Smooth muscle cell (in vitro differentiated cells): Measurements from ENCODE around the gene CNKSR3. TPM values are rescaled to one million over a fixed set of nuclear protein-coding genes. Genes with fewer than 3 reads are reported as not detected.

Source experiments
- DNase-seq: peaks from one replicate; lab custom pipeline; 2025; ENCODE audit not compliant: unreplicated experiment; lab: John Stamatoyannopoulos, UW
- H2AFZ ChIP-seq: fragments of 200-600 bp; sonication (generic); 2 replicates; pipeline ENCODE4 v1.6.0; 2016; ENCODE audit warnings: antibody characterized with exemption, low read depth, mild to moderate bottlenecking
- H3F3A ChIP-seq: fragments of 200-600 bp; sonication (generic); 2 replicates; pipeline ENCODE4 v1.6.0; 2017; ENCODE audit warnings: antibody characterized with exemption, low read depth
- H3K27ac ChIP-seq: fragments of 200-600 bp; sonication (generic); 2 replicates; pipeline ENCODE4 v1.5.1; 2016; ENCODE audit warnings: low read depth, mild to moderate bottlenecking
- H3K27me3 ChIP-seq: fragments of 200-600 bp; sonication (generic); 2 replicates; pipeline ENCODE4 v1.6.1; 2016; ENCODE audit warnings: low read depth, mild to moderate bottlenecking
- H3K36me3 ChIP-seq: fragments of 200-600 bp; sonication (generic); 2 replicates; pipeline ENCODE4 v1.5.1; 2016; ENCODE audit warnings: low read depth
- H3K4me1 ChIP-seq: fragments of 200-600 bp; sonication (generic); 2 replicates; pipeline ENCODE4 v1.5.1; 2016; ENCODE audit warnings: low read depth
- H3K4me2 ChIP-seq: fragments of 200-600 bp; sonication (generic); 2 replicates; pipeline ENCODE4 v1.6.0; 2016; ENCODE audit warnings: mild to moderate bottlenecking
- H3K4me3 ChIP-seq: fragments of 200-600 bp; sonication (generic); 2 replicates; pipeline ENCODE4 v1.5.1; 2016; ENCODE audit warnings: mild to moderate bottlenecking
- H3K79me2 ChIP-seq: fragments of 200-600 bp; sonication (generic); 2 replicates; pipeline ENCODE4 v1.6.0; 2016; ENCODE audit warnings: low read depth, mild to moderate bottlenecking
- H3K9ac ChIP-seq: fragments of 200-600 bp; sonication (generic); 2 replicates; pipeline ENCODE4 v1.6.0; 2016; ENCODE audit warnings: low read depth
- H3K9me3 ChIP-seq: fragments of 200-600 bp; sonication (generic); replicated peaks from 2 replicates; pipeline ENCODE4 v1.5.1; 2016; ENCODE audit warnings: low read depth
- H4K20me1 ChIP-seq: fragments of 200-600 bp; sonication (generic); 2 replicates; pipeline ENCODE4 v1.6.0; 2016; ENCODE audit warnings: low read depth
- CTCF ChIP-seq: fragments of 200-600 bp; sonication (generic); IDR thresholded peaks from 2 replicates; pipeline ENCODE4 v1.5.1; 2017; ENCODE audit warnings: borderline replicate concordance, mild to moderate bottlenecking, antibody characterized with exemption; ENCODE audit not compliant: insufficient read depth, poor library complexity, severe bottlenecking
- WGBS: methylation state at CpG from one replicate; pipeline ENCODE4 v1.1.7; 2016; ENCODE audit warnings: low lambda C conversion rate; 5-methylcytosine and 5-hydroxymethylcytosine counted together
- polyA plus RNA-seq: library from polyadenylated mRNA; unstranded; fragments of >200 nt; fragmentation: Nextera tagmentation; extraction: Ambion mirVana; gene quantifications from 2 replicates; pipeline ENCODE4 v1.2.1, GENCODE V29; 2016
- total RNA-seq: library from RNA; depleted of rRNA; stranded (reverse); fragments of >200 nt; gene quantifications from 2 replicates; pipeline ENCODE4 v1.2.3, GENCODE V29; 2014

Gene CNKSR3
- total and polyA plus RNA-seq, 2 experiments from 2014 or later, result 5.0 to 5.5 TPM

GRCh38 chr6:154356113-154356512, 154.4 kb downstream of the CNKSR3 start:
- Histone ChIP-seq H3K79me2 (no peaks in the 10 kb centered on the region), H3F3A (no peaks in the 10 kb centered on the region), H3K4me1 (no peaks in the 10 kb centered on the region), H3K4me3 (no peak overlapping the region), H2AFZ (no peak overlapping the region), H3K4me2 (no peak overlapping the region), H3K36me3 (no peaks in the 10 kb centered on the region), H3K27ac (no peak overlapping the region), H3K9me3 (no peaks in the 10 kb centered on the region), H3K9ac (no peak overlapping the region), H4K20me1 (no peaks in the 10 kb centered on the region), H3K27me3 (no peaks in the 10 kb centered on the region)
- DNase-seq, result no peak
- 95% methylated on average over 2 of the region's 2 CpGs for WGBS
- no peak for TF ChIP-seq CTCF

- Histone ChIP-seq H3K27me3 (no peaks in the 10 kb centered on the region), H3K27ac (no peak overlapping the region)
Observed at GRCh38 chr6:154354265-154354777, 156.2 kb downstream of the CNKSR3 start.

GRCh38 chr6:154353626-154354025, 156.9 kb downstream of the CNKSR3 start:
- no peaks in the 10 kb centered on the region for H3K9me3 ChIP-seq
- no peak overlapping the region for H3K9ac ChIP-seq
- 91% methylated on average over 1 of the region's 1 CpG for WGBS
- H2AFZ ChIP-seq, result no peak overlapping the region
- H3K4me2 ChIP-seq, result no peak overlapping the region
- no peaks in the 10 kb centered on the region for H3K27me3 ChIP-seq
- no peak for TF ChIP-seq CTCF
- no peak overlapping the region for H3K4me3 ChIP-seq
- H3F3A ChIP-seq, result no peaks in the 10 kb centered on the region
- no peak overlapping the region for H3K27ac ChIP-seq
- no peaks in the 10 kb centered on the region for H3K36me3 ChIP-seq
- H3K4me1 ChIP-seq, result no peaks in the 10 kb centered on the region
- H3K79me2 ChIP-seq, result no peaks in the 10 kb centered on the region
- no peaks in the 10 kb centered on the region for H4K20me1 ChIP-seq
- no peak for DNase-seq

More at GRCh38 chr6:154354265-154354777, 156.2 kb downstream of the CNKSR3 start:
- no peaks in the 10 kb centered on the region for H3K79me2 ChIP-seq
- no peaks in the 10 kb centered on the region for H3K4me1 ChIP-seq
- no peaks in the 10 kb centered on the region for H3F3A ChIP-seq
- no peaks in the 10 kb centered on the region for H4K20me1 ChIP-seq
- DNase-seq, result no peak
- no peaks in the 10 kb centered on the region for H3K36me3 ChIP-seq
- no peak for TF ChIP-seq CTCF
- H2AFZ ChIP-seq, result no peak overlapping the region
- H3K9me3 ChIP-seq, result no peaks in the 10 kb centered on the region
- no peak overlapping the region for H3K4me2 ChIP-seq
- no peak overlapping the region for H3K4me3 ChIP-seq
- no peak overlapping the region for H3K9ac ChIP-seq
- 95% methylated on average over 6 of the region's 8 CpGs for WGBS

GRCh38 chr6:154352898-154353585, 157.4 kb downstream of the CNKSR3 start:
- Histone ChIP-seq H2AFZ (no peak overlapping the region), H3K79me2 (no peaks in the 10 kb centered on the region), H3K36me3 (no peaks in the 10 kb centered on the region), H3F3A (no peaks in the 10 kb centered on the region), H4K20me1 (no peaks in the 10 kb centered on the region), H3K4me2 (no peak overlapping the region), H3K27ac (no peak overlapping the region), H3K4me3 (no peak overlapping the region), H3K4me1 (no peaks in the 10 kb centered on the region), H3K9ac (no peak overlapping the region), H3K27me3 (no peaks in the 10 kb centered on the region), H3K9me3 (no peaks in the 10 kb centered on the region)
- 95% methylated on average over 15 of the region's 15 CpGs for WGBS
- TF ChIP-seq CTCF, result no peak
- DNase-seq, result no peak
